ENCODE results near the gene DNAJC5.

DNAJC5 gene

GRCh38 chr20:63942250-63942951, 47.5 kb downstream of the DNAJC5 start:
- DNase-seq: peak in 1 of 2 donors; percentile 3

- no peak for DNase-seq
These were observed 48.3 kb downstream of the DNAJC5 start for GRCh38 chr20:63942969-63943807.

- no peak for DNase-seq
These were observed 48.8 kb downstream of the DNAJC5 start for GRCh38 chr20:63943808-63944077.

- no peak for DNase-seq
These were observed 49.4 kb downstream of the DNAJC5 start for GRCh38 chr20:63944078-63944941.

- no peak for DNase-seq
These were observed 50.2 kb downstream of the DNAJC5 start for GRCh38 chr20:63945031-63945658.

GRCh38 chr20:63945921-63946920, 51.3 kb downstream of the DNAJC5 start:
- DNase-seq: no peak

GRCh38 chr20:63946986-63947637, 52.2 kb downstream of the DNAJC5 start:
- DNase-seq: no peak

- DNase-seq: no peak
These were observed 52.9 kb downstream of the DNAJC5 start for GRCh38 chr20:63947638-63948456.

- DNase-seq: no peak
These were observed 55.9 kb downstream of the DNAJC5 start for GRCh38 chr20:63950701-63951397.

- DNase-seq: no peak
These were observed 56.7 kb downstream of the DNAJC5 start for GRCh38 chr20:63951398-63952209.

GRCh38 chr20:63952210-63952535, 57.2 kb downstream of the DNAJC5 start:
- no peak for DNase-seq

GRCh38 chr20:63952769-63953168, 57.8 kb downstream of the DNAJC5 start:
- no peak for DNase-seq

- no peak for DNase-seq
These were observed 59.0 kb downstream of the DNAJC5 start for GRCh38 chr20:63953764-63954429.

- DNase-seq: peak; percentile 6 to 49
These were observed 60.4 kb downstream of the DNAJC5 start for GRCh38 chr20:63955281-63955826.

- peak; percentile 22 to 49 for DNase-seq
These were observed 61.1 kb downstream of the DNAJC5 start, which contains the start of gene UCKL1 for GRCh38 chr20:63955827-63956663. Gene UCKL1, minus strand, starts transcription at chr20:63956416. Its CDS starts 44 bp downstream, at chr20:63956372.

- peak in 1 of 2 donors; percentile 49 for DNase-seq
These were observed 61.7 kb downstream of the DNAJC5 start for GRCh38 chr20:63956664-63957003.

Measured in bone marrow (tissue), 2 donors.